Panc1 (cell line): ENCODE data around the gene RNF103. TPM values are rescaled to one million over a fixed set of nuclear protein-coding genes. Genes with fewer than 3 reads are reported as not detected.

ENCODE experiments used
- ATAC-seq: fragments of 200-7000 bp; cut with Tn5 transposase; 2 replicates; pipeline ENCODE4 v1.9.1; 2020; ENCODE audit warnings: mild to moderate bottlenecking, moderate library complexity
- BruUV-seq: library from RNA; stranded (reverse); fragments of 400-500 nt; replicated peaks from 2 replicates; lab custom pipeline; 2021; lab: Mats Ljungman, UMichigan
- CTCF ChIA-PET: fragments of 300-600 bp; sonication (Branson Sonifier 250); formaldehyde crosslinking; loops from one replicate; lab custom pipeline; 2022; ENCODE audit warnings: antibody characterized with exemption; lab: Charles Lee
- POLR2A ChIA-PET: fragments of 300-600 bp; sonication (Branson Sonifier 250); formaldehyde crosslinking; loops from one replicate; lab custom pipeline; 2022; ENCODE audit warnings: antibody characterized with exemption; lab: Charles Lee
- DNase-seq: peaks from one replicate; pipeline ENCODE4 v3.0.0-alpha.2; 2010; ENCODE audit warnings: low read depth, low spot score
- H3K27ac ChIP-seq: 2 replicates; pipeline ENCODE4 v1.5.1; 2011; ENCODE audit warnings: mild to moderate bottlenecking, low read length, inconsistent platforms
- H3K27me3 ChIP-seq: fragments of 200-500 bp; sonication (Bioruptor generic); 2 replicates; pipeline ENCODE4 v1.6.0; 2014; ENCODE audit warnings: low read length, inconsistent platforms; ENCODE audit not compliant: control insufficient read depth, insufficient read depth
- H3K36me3 ChIP-seq: fragments of 200-500 bp; sonication (Bioruptor generic); 2 replicates; pipeline ENCODE4 v1.5.1; 2014; ENCODE audit warnings: inconsistent platforms, mild to moderate bottlenecking, low read length, moderate library complexity; ENCODE audit not compliant: control insufficient read depth, insufficient read depth
- H3K4me1 ChIP-seq: 2 replicates; pipeline ENCODE4 v1.5.1; 2011; ENCODE audit warnings: inconsistent platforms, mild to moderate bottlenecking, low read length, moderate library complexity; ENCODE audit not compliant: control insufficient read depth, insufficient read depth
- H3K4me3 ChIP-seq, 2 experiments: 2 replicates each; pipeline ENCODE4 v1.5.1; 2011 to 2012; ENCODE audit warnings: low read depth in 2 of 2, low read length in 2 of 2, mild to moderate bottlenecking in 2 of 2, inconsistent platforms in 1 of 2, moderate library complexity in 1 of 2
- H3K9me3 ChIP-seq: fragments of 200-500 bp; sonication (Bioruptor generic); 2 replicates; pipeline ENCODE4 v1.5.1; 2014; ENCODE audit warnings: low read depth, mild to moderate bottlenecking, inconsistent platforms, low read length, moderate library complexity; ENCODE audit not compliant: control insufficient read depth, insufficient read depth
- POLR2AphosphoS5 ChIP-seq: IDR thresholded peaks from 2 replicates; pipeline ENCODE4 v1.6.1; 2012; ENCODE audit warnings: mild to moderate bottlenecking, low read depth, low read length, moderate library complexity
- SIN3A ChIP-seq: IDR thresholded peaks from 2 replicates; pipeline ENCODE4 v1.6.1; 2012; ENCODE audit warnings: low read depth, mild to moderate bottlenecking, low read length, moderate library complexity, borderline replicate concordance; ENCODE audit not compliant: insufficient read depth
- TCF7L2 ChIP-seq: IDR thresholded peaks from 2 replicates; pipeline ENCODE4 v1.6.1; 2011; ENCODE audit warnings: mild to moderate bottlenecking, low read depth, low read length, inconsistent platforms
- in situ Hi-C: cut with HindIII; loops from 2 replicates; pipeline ENCODE4 v1.10.0; 2016; ENCODE audit warnings: low sequenced_read_pairs, low pct_unique_long_range_greater_than_20kb
- intact Hi-C: fragments of 100-400 bp; cut with micrococcal nuclease; formaldehyde crosslinking; loops from one replicate; pipeline ENCODE4 v1.10.0; 2022; ENCODE audit not compliant: unreplicated experiment
- total RNA-seq: library from RNA; stranded (reverse); gene quantifications from one replicate; pipeline ENCODE4 v1.2.1, GENCODE V29; 2021; ENCODE audit not compliant: unreplicated experiment
- TF ChIP-seq, protein P1 (sequence below), 2 experiments: IDR thresholded peaks; 2 replicates each; pipeline ENCODE4 v1.6.1; 2011 to 2012; ENCODE audit warnings: low read depth in 2 of 2, control low read depth in 1 of 2, low read length in 1 of 2, mild to moderate bottlenecking in 1 of 2, moderate library complexity in 1 of 2; ENCODE audit not compliant: insufficient read depth in 1 of 2
- TF ChIP-seq, protein P2 (sequence below): fragments of 450-650 bp; IDR thresholded peaks from 2 replicates; pipeline ENCODE4 v1.5.1; 2017; ENCODE audit warnings: mild to moderate bottlenecking

Gene RNF103
- total RNA-seq, 1 experiment from 2014 or later, result 37.6 TPM

- no peak for ATAC-seq
Measured at GRCh38 chr2:86616502-86616901, 7.2 kb downstream of the RNF103 start.

DNA sequence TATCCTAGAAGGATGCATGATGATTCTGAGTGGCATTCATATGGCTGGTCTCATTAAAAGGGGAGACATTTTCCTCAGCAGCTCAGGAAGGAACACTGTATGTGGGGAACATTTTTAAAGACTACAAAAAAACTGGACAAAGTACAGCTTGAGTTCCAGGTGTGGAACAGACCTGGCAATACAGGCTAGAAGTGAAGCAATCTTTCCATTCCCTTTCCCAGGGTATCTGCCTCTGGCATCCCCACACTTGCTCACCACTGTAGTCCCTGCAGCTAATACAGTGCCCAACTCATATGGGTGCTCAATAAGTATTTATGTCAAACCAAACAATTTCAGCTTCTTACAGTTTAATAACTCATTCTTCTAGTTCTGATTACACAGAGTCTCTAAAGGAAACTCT is 8.1 kb downstream of the RNF103 start:
- no peak for ATAC-seq
- Histone ChIP-seq H3K9me3 (no peaks in the 10 kb centered on the region), H3K27ac (no peak overlapping the region), H3K27me3 (no peaks in the 10 kb centered on the region), H3K4me1 (peaks cover under 1% of the 10 kb centered on the region; the same call in 1 of the 2 replicates), H3K36me3 (peaks cover 29% of the 10 kb centered on the region), H3K4me3 (no peak overlapping the region)
- ChIA-PET CTCF (interaction anchor here (0.6 kb wide), 1 partner anchor 619 kb away, joined by 3 read pairs; no protein-coding TSS in a partner anchor), POLR2A (no interaction called here)
- TF ChIP-seq, protein P1, sequence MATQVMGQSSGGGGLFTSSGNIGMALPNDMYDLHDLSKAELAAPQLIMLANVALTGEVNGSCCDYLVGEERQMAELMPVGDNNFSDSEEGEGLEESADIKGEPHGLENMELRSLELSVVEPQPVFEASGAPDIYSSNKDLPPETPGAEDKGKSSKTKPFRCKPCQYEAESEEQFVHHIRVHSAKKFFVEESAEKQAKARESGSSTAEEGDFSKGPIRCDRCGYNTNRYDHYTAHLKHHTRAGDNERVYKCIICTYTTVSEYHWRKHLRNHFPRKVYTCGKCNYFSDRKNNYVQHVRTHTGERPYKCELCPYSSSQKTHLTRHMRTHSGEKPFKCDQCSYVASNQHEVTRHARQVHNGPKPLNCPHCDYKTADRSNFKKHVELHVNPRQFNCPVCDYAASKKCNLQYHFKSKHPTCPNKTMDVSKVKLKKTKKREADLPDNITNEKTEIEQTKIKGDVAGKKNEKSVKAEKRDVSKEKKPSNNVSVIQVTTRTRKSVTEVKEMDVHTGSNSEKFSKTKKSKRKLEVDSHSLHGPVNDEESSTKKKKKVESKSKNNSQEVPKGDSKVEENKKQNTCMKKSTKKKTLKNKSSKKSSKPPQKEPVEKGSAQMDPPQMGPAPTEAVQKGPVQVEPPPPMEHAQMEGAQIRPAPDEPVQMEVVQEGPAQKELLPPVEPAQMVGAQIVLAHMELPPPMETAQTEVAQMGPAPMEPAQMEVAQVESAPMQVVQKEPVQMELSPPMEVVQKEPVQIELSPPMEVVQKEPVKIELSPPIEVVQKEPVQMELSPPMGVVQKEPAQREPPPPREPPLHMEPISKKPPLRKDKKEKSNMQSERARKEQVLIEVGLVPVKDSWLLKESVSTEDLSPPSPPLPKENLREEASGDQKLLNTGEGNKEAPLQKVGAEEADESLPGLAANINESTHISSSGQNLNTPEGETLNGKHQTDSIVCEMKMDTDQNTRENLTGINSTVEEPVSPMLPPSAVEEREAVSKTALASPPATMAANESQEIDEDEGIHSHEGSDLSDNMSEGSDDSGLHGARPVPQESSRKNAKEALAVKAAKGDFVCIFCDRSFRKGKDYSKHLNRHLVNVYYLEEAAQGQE (IDR thresholded peaks at IDR 0.05; ENCODE audit: insufficient read depth in 1 of 2, low read depth in 2 of 2, low read length in 1 of 2), result no peak
- TF ChIP-seq TCF7L2, result no peak
- no peak for TF ChIP-seq POLR2AphosphoS5
- TF ChIP-seq, protein P2, sequence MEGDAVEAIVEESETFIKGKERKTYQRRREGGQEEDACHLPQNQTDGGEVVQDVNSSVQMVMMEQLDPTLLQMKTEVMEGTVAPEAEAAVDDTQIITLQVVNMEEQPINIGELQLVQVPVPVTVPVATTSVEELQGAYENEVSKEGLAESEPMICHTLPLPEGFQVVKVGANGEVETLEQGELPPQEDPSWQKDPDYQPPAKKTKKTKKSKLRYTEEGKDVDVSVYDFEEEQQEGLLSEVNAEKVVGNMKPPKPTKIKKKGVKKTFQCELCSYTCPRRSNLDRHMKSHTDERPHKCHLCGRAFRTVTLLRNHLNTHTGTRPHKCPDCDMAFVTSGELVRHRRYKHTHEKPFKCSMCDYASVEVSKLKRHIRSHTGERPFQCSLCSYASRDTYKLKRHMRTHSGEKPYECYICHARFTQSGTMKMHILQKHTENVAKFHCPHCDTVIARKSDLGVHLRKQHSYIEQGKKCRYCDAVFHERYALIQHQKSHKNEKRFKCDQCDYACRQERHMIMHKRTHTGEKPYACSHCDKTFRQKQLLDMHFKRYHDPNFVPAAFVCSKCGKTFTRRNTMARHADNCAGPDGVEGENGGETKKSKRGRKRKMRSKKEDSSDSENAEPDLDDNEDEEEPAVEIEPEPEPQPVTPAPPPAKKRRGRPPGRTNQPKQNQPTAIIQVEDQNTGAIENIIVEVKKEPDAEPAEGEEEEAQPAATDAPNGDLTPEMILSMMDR, result no peak
- TF ChIP-seq SIN3A, result no peak
- intact Hi-C loops (no loop called here), in situ Hi-C loops (no loop called here)
- no TSS peak for BruUV-seq
- DNase-seq, result no peak

More at GRCh38 chr2:86616502-86616901, 7.2 kb downstream of the RNF103 start:
- Histone ChIP-seq H3K36me3 (peaks cover 28% of the 10 kb centered on the region), H3K4me1 (peaks cover 5% of the 10 kb centered on the region), H3K27ac (no peak overlapping the region), H3K9me3 (no peaks in the 10 kb centered on the region), H3K4me3 (no peak overlapping the region), H3K27me3 (no peaks in the 10 kb centered on the region)
- in situ Hi-C loops, result no loop called here
- POLR2A ChIA-PET, result no interaction called here
- intact Hi-C loops, result no loop called here
- no peak for DNase-seq
- TF ChIP-seq POLR2AphosphoS5, result no peak
- TF ChIP-seq TCF7L2, result no peak
- TF ChIP-seq, protein P2, result no peak
- TF ChIP-seq, protein P1 (IDR thresholded peaks at IDR 0.05; ENCODE audit: insufficient read depth in 1 of 2, low read depth in 2 of 2, low read length in 1 of 2), result no peak
- TF ChIP-seq SIN3A, result no peak
- CTCF ChIA-PET, result no interaction called here
- BruUV-seq, result no TSS peak
